Measurements from ENCODE around the gene C6orf52. TPM values are rescaled to one million over a fixed set of nuclear protein-coding genes. Genes with fewer than 3 reads are reported as not detected.

The C6orf52 gene
- total and polyA plus RNA-seq, 9 of the 15 experiments (the other 6 are each of a cell fraction or from before 2014, with no cell fraction given) = 6.7 to 37.0 (median 11.1) TPM

DNA sequence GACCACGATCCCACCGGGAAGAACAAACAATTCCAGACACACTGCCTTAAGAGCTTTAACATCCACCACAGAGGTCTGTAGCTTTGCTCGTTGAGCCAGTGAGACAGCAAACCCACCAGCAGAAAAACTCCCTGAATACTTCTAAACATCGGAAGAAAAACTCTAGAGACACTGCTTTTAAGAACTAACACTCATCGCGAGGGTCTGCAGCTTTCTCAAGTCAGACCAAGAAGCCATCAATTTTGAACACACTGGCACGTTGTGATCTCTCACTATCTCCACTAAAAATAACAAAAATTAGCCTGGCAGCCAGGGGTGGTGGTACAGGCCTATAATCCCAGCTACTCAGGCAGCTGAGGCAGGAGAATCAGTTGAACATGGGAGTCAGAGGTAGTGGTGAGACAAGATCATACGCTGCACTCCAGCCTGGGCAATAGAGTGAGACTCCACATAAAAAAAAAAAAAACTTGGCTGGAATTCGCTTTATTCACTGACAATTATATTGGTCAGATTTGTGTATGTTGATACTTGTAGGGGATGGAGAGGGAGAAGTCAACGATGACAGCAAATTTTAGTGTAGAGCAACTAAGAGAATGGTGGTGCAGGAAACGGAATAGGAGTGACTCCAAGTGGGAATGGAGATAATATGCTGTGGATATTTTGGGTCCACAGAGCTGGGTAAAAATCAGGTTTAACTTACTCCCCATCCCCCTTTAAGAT is 27.6 kb upstream of the C6orf52 start (continued):
- TF ChIP-seq HBP1 (CRISPR knock-in tag; IDR thresholded peaks at IDR 0.05) (0 out of 2 replicates have a peak, but pooled peaks have one; percentile 2), JUN (IDR thresholded peaks at IDR 0.05; ENCODE audit: borderline replicate concordance, low read depth, low read length) (no peak), JUN (CRISPR knock-in tag; IDR thresholded peaks at IDR 0.05; ENCODE audit: borderline replicate concordance) (peak; percentile 18; the same call in 1 of the 2 replicates), HMG20B (CRISPR knock-in tag; IDR thresholded peaks at IDR 0.05) (no peak), BCOR (IDR thresholded peaks at IDR 0.05) (peak; percentile 56; the same call in 1 of the 2 replicates), NFE2L1 (tag; IDR thresholded peaks at IDR 0.05; ENCODE audit: borderline replicate concordance, low read depth) (0 out of 2 replicates have a peak, but pooled peaks have one; percentile 2), NCOA4 (IDR thresholded peaks at IDR 0.05; ENCODE audit: partially characterized antibody) (peak; percentile 25), CHD4 (IDR thresholded peaks at IDR 0.05; ENCODE audit: insufficient read depth, insufficient replicate concordance, low read depth, low read length, poor library complexity, severe bottlenecking) (peak; percentile 59), BRF1 (IDR thresholded peaks at IDR 0.05; ENCODE audit: borderline replicate concordance, extremely low read depth, insufficient read length) (no peak)
- TF ChIP-seq, protein P1, sequence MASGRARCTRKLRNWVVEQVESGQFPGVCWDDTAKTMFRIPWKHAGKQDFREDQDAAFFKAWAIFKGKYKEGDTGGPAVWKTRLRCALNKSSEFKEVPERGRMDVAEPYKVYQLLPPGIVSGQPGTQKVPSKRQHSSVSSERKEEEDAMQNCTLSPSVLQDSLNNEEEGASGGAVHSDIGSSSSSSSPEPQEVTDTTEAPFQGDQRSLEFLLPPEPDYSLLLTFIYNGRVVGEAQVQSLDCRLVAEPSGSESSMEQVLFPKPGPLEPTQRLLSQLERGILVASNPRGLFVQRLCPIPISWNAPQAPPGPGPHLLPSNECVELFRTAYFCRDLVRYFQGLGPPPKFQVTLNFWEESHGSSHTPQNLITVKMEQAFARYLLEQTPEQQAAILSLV (tag; IDR thresholded peaks at IDR 0.05) = no peak
